ENCODE results near the gene MYADML2. TPM values are rescaled to one million over a fixed set of nuclear protein-coding genes. Genes with fewer than 3 reads are reported as not detected.
"Not testable (repeated sequence)": the region's sequence is repeated elsewhere in the genome, so short reads cannot be mapped to it uniquely, and the experiment has no call there.

MYADML2 gene
- total RNA-seq, 2 donors from 2014 or later, result 0.27 TPM; not detected in 1

- H3K27me3 ChIP-seq, result no peaks in the 10 kb centered on the region
- TF ChIP-seq CTCF (IDR thresholded peaks at IDR 0.05), result no peak
- intact Hi-C loops (cut with DNase I), result no loop called here
Measured at GRCh38 chr17:81984773-81985410, 37.9 kb upstream of the MYADML2 start.

GRCh38 chr17:81983639-81984373 lies 36.8 kb upstream of the MYADML2 start:
- H3K36me3 ChIP-seq, result peaks cover 6% of the 10 kb centered on the region
- DNase-seq, result no peak
- intact Hi-C loops (cut with DNase I), result no loop called here
- H3K27ac ChIP-seq, result no peak overlapping the region
- no peaks in the 10 kb centered on the region for H3K27me3 ChIP-seq
- H3K4me3 ChIP-seq, result no peak overlapping the region
- no peak for TF ChIP-seq CTCF (IDR thresholded peaks at IDR 0.05)
- no peaks in the 10 kb centered on the region for H3K9me3 ChIP-seq
- no peak overlapping the region for H3K9ac ChIP-seq (ENCODE audit: low read depth in 2 of 2, low read length in 2 of 2)
- H3K4me1 ChIP-seq, result no peaks in the 10 kb centered on the region

More at GRCh38 chr17:81984773-81985410, 37.9 kb upstream of the MYADML2 start:
- H3K4me1 ChIP-seq, result no peaks in the 10 kb centered on the region
- no peak overlapping the region for H3K9ac ChIP-seq (ENCODE audit: low read depth in 2 of 2, low read length in 2 of 2)
- H3K27ac ChIP-seq, result no peak overlapping the region
- no peak for DNase-seq
- peaks cover 6% of the 10 kb centered on the region for H3K36me3 ChIP-seq
- H3K4me3 ChIP-seq, result no peak overlapping the region
- no peaks in the 10 kb centered on the region for H3K9me3 ChIP-seq

- no peak overlapping the region for H3K9ac ChIP-seq (ENCODE audit: low read depth in 2 of 2, low read length in 2 of 2)
- no peak for TF ChIP-seq CTCF (IDR thresholded peaks at IDR 0.05)
- H3K4me3 ChIP-seq, result no peak overlapping the region
- H3K9me3 ChIP-seq, result no peaks in the 10 kb centered on the region
- H3K27me3 ChIP-seq, result no peaks in the 10 kb centered on the region
- H3K4me1 ChIP-seq, result no peaks in the 10 kb centered on the region
- intact Hi-C loops (cut with DNase I), result no loop called here
- no peak for DNase-seq
- no peak overlapping the region for H3K27ac ChIP-seq
- H3K36me3 ChIP-seq, result peaks cover 6% of the 10 kb centered on the region
Measured at GRCh38 chr17:81983011-81983638, 36.1 kb upstream of the MYADML2 start.

- H3K27me3 ChIP-seq; H3K9me3 ChIP-seq; intact Hi-C loops (cut with DNase I); DNase-seq; H3K27ac ChIP-seq; H3K36me3 ChIP-seq; H3K9ac ChIP-seq (ENCODE audit: low read depth in 2 of 2, low read length in 2 of 2); H3K4me3 ChIP-seq; H3K4me1 ChIP-seq: not testable (repeated sequence)
Measured at GRCh38 chr17:81981511-81981910, 34.5 kb upstream of the MYADML2 start.

- H3K4me1 ChIP-seq, result no peaks in the 10 kb centered on the region
- H3K36me3 ChIP-seq, result peaks cover under 1% of the 10 kb centered on the region
- intact Hi-C loops (cut with DNase I), result no loop called here
- no peaks in the 10 kb centered on the region for H3K9me3 ChIP-seq
- H3K27me3 ChIP-seq, result no peaks in the 10 kb centered on the region
- H3K27ac ChIP-seq, result no peak overlapping the region
- no peak for DNase-seq
- H3K4me3 ChIP-seq, result no peak overlapping the region
- TF ChIP-seq CTCF (IDR thresholded peaks at IDR 0.05), result no peak
- H3K9ac ChIP-seq (ENCODE audit: low read depth in 2 of 2, low read length in 2 of 2), result no peak overlapping the region
Measured at GRCh38 chr17:81980707-81981343, 33.8 kb upstream of the MYADML2 start.
